ENCODE data around the gene CASP12.

The CASP12 gene

GRCh38 chr11:104892723-104893511 is 5.3 kb downstream of the CASP12 start:
- in situ Hi-C loops (cut with MboI; ENCODE audit: low sequenced_read_pairs): no loop called here

GRCh38 chr11:104891135-104891534 is 7.1 kb downstream of the CASP12 start:
- in situ Hi-C loops (cut with MboI; ENCODE audit: low sequenced_read_pairs): no loop called here

- in situ Hi-C loops (cut with MboI; ENCODE audit: low sequenced_read_pairs): no loop called here
Measured at GRCh38 chr11:104883342-104883741, 14.9 kb downstream of the CASP12 start.

- in situ Hi-C loops (cut with MboI; ENCODE audit: low sequenced_read_pairs): no loop called here
Measured at GRCh38 chr11:104881117-104881794, 17.0 kb downstream of the CASP12 start.

GRCh38 chr11:104879514-104880190 is 18.6 kb downstream of the CASP12 start:
- in situ Hi-C loops (cut with MboI; ENCODE audit: low sequenced_read_pairs): no loop called here

GRCh38 chr11:104876861-104877431 is 21.3 kb downstream of the CASP12 start:
- in situ Hi-C loops (cut with MboI; ENCODE audit: low sequenced_read_pairs): no loop called here

GRCh38 chr11:104876324-104876723 is 21.9 kb downstream of the CASP12 start:
- in situ Hi-C loops (cut with MboI; ENCODE audit: low sequenced_read_pairs): no loop called here

GRCh38 chr11:104873252-104873651 is 25.0 kb downstream of the CASP12 start:
- in situ Hi-C loops (cut with MboI; ENCODE audit: low sequenced_read_pairs): no loop called here

- in situ Hi-C loops (cut with MboI; ENCODE audit: low sequenced_read_pairs): no loop called here
Measured at GRCh38 chr11:104872393-104872792, 25.9 kb downstream of the CASP12 start.

GRCh38 chr11:104870910-104871309 is 27.4 kb downstream of the CASP12 start:
- in situ Hi-C loops (cut with MboI; ENCODE audit: low sequenced_read_pairs): no loop called here

GRCh38 chr11:104866815-104867214 is 31.4 kb downstream of the CASP12 start:
- in situ Hi-C loops (cut with MboI; ENCODE audit: low sequenced_read_pairs): no loop called here

- in situ Hi-C loops (cut with MboI; ENCODE audit: low sequenced_read_pairs): no loop called here
Measured at GRCh38 chr11:104858882-104859775, 39.1 kb downstream of the CASP12 start.

GRCh38 chr11:104856607-104857006 is 41.7 kb downstream of the CASP12 start:
- in situ Hi-C loops (cut with MboI; ENCODE audit: low sequenced_read_pairs): no loop called here

GRCh38 chr11:104855965-104856364 is 42.3 kb downstream of the CASP12 start:
- in situ Hi-C loops (cut with MboI; ENCODE audit: low sequenced_read_pairs): no loop called here

GRCh38 chr11:104853276-104853675 is 45.0 kb downstream of the CASP12 start:
- in situ Hi-C loops (cut with MboI; ENCODE audit: low sequenced_read_pairs): no loop called here

- in situ Hi-C loops (cut with MboI; ENCODE audit: low sequenced_read_pairs): no loop called here
Measured at GRCh38 chr11:104852811-104853210, 45.4 kb downstream of the CASP12 start.

GRCh38 chr11:104846216-104846615 is 52.0 kb downstream of the CASP12 start:
- in situ Hi-C loops (cut with MboI; ENCODE audit: low sequenced_read_pairs): no loop called here

- in situ Hi-C loops (cut with MboI; ENCODE audit: low sequenced_read_pairs): no loop called here
Measured at GRCh38 chr11:104844451-104844850, 53.8 kb downstream of the CASP12 start.

GRCh38 chr11:104843150-104843836 is 55.0 kb downstream of the CASP12 start:
- in situ Hi-C loops (cut with MboI; ENCODE audit: low sequenced_read_pairs): no loop called here

GRCh38 chr11:104841973-104842525 is 56.2 kb downstream of the CASP12 start:
- in situ Hi-C loops (cut with MboI; ENCODE audit: low sequenced_read_pairs): no loop called here

All from hTERT RPE-1 (cell line).